K562 (cell line): Measurements from ENCODE around the gene AGR2. TPM values are rescaled to one million over a fixed set of nuclear protein-coding genes. Genes with fewer than 3 reads are reported as not detected.

ENCODE experiments used
- ATAC-seq: fragments of 200-7000 bp; cut with Tn5 transposase; 3 replicates; pipeline ENCODE4 v1.9.1; 2020; ENCODE audit warnings: moderate library complexity
- BruUV-seq: library from RNA; stranded (reverse); fragments of 400-500 nt; replicated peaks from 2 replicates; lab custom pipeline; 2021; lab: Mats Ljungman, UMichigan
- CTCF ChIA-PET: fragments of 300-600 bp; formaldehyde crosslinking; extraction: SDS; loops from one replicate; lab custom pipeline; 2021; ENCODE audit warnings: low intra/inter-chr PET ratio; lab: Yijun Ruan, JAX
- POLR2A ChIA-PET: fragments of 300-600, 350-650 bp; sonication (Branson Sonifier 250); formaldehyde crosslinking; extraction: SDS; loops from one replicate; lab custom pipeline; 2021; ENCODE audit warnings: antibody characterized with exemption, inconsistent platforms; lab: Yijun Ruan, JAX
- DNase-seq, 4 experiments: peaks; one replicate each; pipeline versions ENCODE4 v3.0.0 to v3.0.0-alpha.2; 2011 to 2018; ENCODE audit warnings: low spot score in 3 of 4, mixed read lengths in 3 of 4; ENCODE audit errors: extremely low read depth in 1 of 4
- FAIRE-seq: peaks from 2 replicates; lab custom pipeline; 2011; peaks lifted over from hg19 to GRCh38; lab: Jason Lieb, UNC
- H2AFZ ChIP-seq: 2 replicates; pipeline ENCODE4 v1.6.0; 2011; ENCODE audit warnings: low read depth, low read length, control low read depth, inconsistent platforms
- H3K27ac ChIP-seq: fragments of 200-600 bp; 3 replicates; pipeline ENCODE4 v1.8.0; 2011; ENCODE audit warnings: low read depth, mild to moderate bottlenecking, control low read depth, inconsistent platforms, low read length, moderate library complexity, mixed read lengths; ENCODE audit errors: extremely low read depth
- H3K27me3 ChIP-seq, 2 experiments: fragments of 300-600 bp in 1 of 2; 2 replicates in 1 of 2; 3 replicates in 1 of 2; pipeline versions ENCODE4 v1.6.0 to v1.8.0; 2011; ENCODE audit warnings: inconsistent platforms in 2 of 2, low read length in 2 of 2, mild to moderate bottlenecking in 1 of 2, mixed read lengths in 1 of 2, moderate library complexity in 1 of 2; ENCODE audit not compliant: control insufficient read depth in 2 of 2, insufficient read depth in 2 of 2
- H3K36me3 ChIP-seq: fragments of 300-600 bp; 3 replicates; pipeline ENCODE4 v1.8.0; 2011; ENCODE audit warnings: mild to moderate bottlenecking, low read length, inconsistent platforms; ENCODE audit not compliant: control insufficient read depth, insufficient read depth
- H3K4me1 ChIP-seq, 2 experiments: fragments of 200-600 bp in 1 of 2; replicated peaks in 1 of 2; 2 replicates in 1 of 2; 3 replicates in 1 of 2; pipeline versions ENCODE4 v1.5.1 to v1.8.0; 2011; ENCODE audit warnings: inconsistent platforms in 2 of 2, low read length in 2 of 2, mild to moderate bottlenecking in 1 of 2, mixed read lengths in 1 of 2, moderate library complexity in 1 of 2; ENCODE audit not compliant: control insufficient read depth in 2 of 2, insufficient read depth in 2 of 2
- H3K4me2 ChIP-seq: 2 replicates; pipeline ENCODE4 v1.6.1; 2011; ENCODE audit warnings: low read length, control low read depth, inconsistent platforms, mixed read lengths; ENCODE audit not compliant: insufficient read depth
- H3K4me3 ChIP-seq: fragments of 200-600 bp; sonication (generic), shearing (Covaris generic); 2 replicates; pipeline ENCODE4 v1.5.1; 2016; ENCODE audit warnings: control low read depth, inconsistent platforms
- H3K79me2 ChIP-seq: fragments of 200-600 bp; 3 replicates; pipeline ENCODE4 v1.8.0; 2011; ENCODE audit warnings: low read length, inconsistent platforms; ENCODE audit not compliant: control insufficient read depth, insufficient read depth
- H3K9ac ChIP-seq, 2 experiments: 2 replicates each; pipeline versions ENCODE4 v1.6.0 to v1.6.1; 2011; ENCODE audit warnings: low read depth in 2 of 2, low read length in 2 of 2, control low read depth in 1 of 2, inconsistent platforms in 1 of 2, mild to moderate bottlenecking in 1 of 2, mixed read lengths in 1 of 2; ENCODE audit not compliant: insufficient read depth in 1 of 2
- H3K9me1 ChIP-seq: one replicate; pipeline ENCODE4 v1.6.0; 2011; ENCODE audit warnings: inconsistent platforms, mild to moderate bottlenecking, low read length, moderate library complexity; ENCODE audit not compliant: control insufficient read depth, insufficient read depth
- H3K9me3 ChIP-seq: replicated peaks from 2 replicates; pipeline ENCODE4 v1.5.1; 2011; ENCODE audit warnings: low read depth, low read length, inconsistent platforms; ENCODE audit not compliant: control insufficient read depth, insufficient read depth
- H4K20me1 ChIP-seq: replicated peaks from 2 replicates; pipeline ENCODE4 v1.6.1; 2011; ENCODE audit warnings: low read length, inconsistent platforms, mixed read lengths; ENCODE audit not compliant: control insufficient read depth, insufficient read depth
- SMARCA5 ChIP-seq: fragments of 450-650 bp; IDR thresholded peaks from 2 replicates; pipeline ENCODE4 v1.6.1; 2016
- ZNF175 ChIP-seq: fragments of 200-800 bp; sonication (Bioruptor generic); IDR thresholded peaks from 2 replicates; pipeline ENCODE4 v1.6.1; 2016; ENCODE audit warnings: low read depth, mild to moderate bottlenecking, missing genetic modification characterization, missing compliant biosample characterization
- WGBS: fragments of 100-300 bp; shearing (Covaris generic); methylation state at CpG from one replicate; pipeline ENCODE4 v1.1.6; 2016; ENCODE audit warnings: low coverage, mixed read lengths; ENCODE audit not compliant: insufficient coverage; ENCODE audit errors: missing lambda C conversion rate; 5-methylcytosine and 5-hydroxymethylcytosine counted together
- in situ Hi-C: fragments of 300-500 bp; cut with MboI; formaldehyde crosslinking; loops from 4 replicates; pipeline ENCODE4 v1.15.0; 2018; ENCODE audit warnings: inconsistent platforms, mixed read lengths
- intact Hi-C: fragments of 100-400 bp; cut with micrococcal nuclease; formaldehyde crosslinking; loops from 2 replicates; pipeline ENCODE4 v1.14.2; 2022
- polyA plus RNA-seq, 8 experiments: library from polyadenylated mRNA; depleted of rRNA in 4 of 8; stranded (reverse) in 5 of 8; unstranded in 3 of 8; fragments of >200 nt; fragmentation: Nextera tagmentation in 2 of 8; fragmentation: Illumina TruSeq in 1 of 8; extraction: Ambion mirVana in 2 of 8; extraction: Trizol in 1 of 8; gene quantifications; 2 replicates each; pipeline versions ENCODE4 v1.2.1 to v1.2.3, GENCODE V29; 2011 to 2014; ENCODE audit warnings: inconsistent platforms in 1 of 8, missing spikeins in 1 of 8
- total RNA-seq, 7 experiments: library from RNA; depleted of rRNA in 6 of 7; stranded (reverse); fragments of >200 nt in 6 of 7; fragmentation: Illumina TruSeq in 2 of 7; extraction: Trizol in 2 of 7; gene quantifications; 2 replicates each; pipeline versions ENCODE4 v1.2.1 to v1.2.3, GENCODE V29; 2011 to 2021; ENCODE audit warnings: low replicate concordance in 1 of 7
- TF ChIP-seq, protein P1 (sequence below): fragments of 450-650 bp; IDR thresholded peaks from 2 replicates; pipeline ENCODE4 v1.6.1; 2016; ENCODE audit warnings: low read depth
- TF ChIP-seq, protein P2 (sequence below): fragments of 450-650 bp; formaldehyde crosslinking; IDR thresholded peaks from 2 replicates; pipeline ENCODE4 v1.4.0; 2020; ENCODE audit warnings: mild to moderate bottlenecking, moderate library complexity

AGR2 gene
- total and polyA plus RNA-seq, 9 of the 15 experiments (the other 6 are each of a cell fraction or from before 2014, with no cell fraction given), result 0.66 TPM; not detected in 8

GRCh38 chr7:16803125-16803524 lies 1.7 kb downstream of the AGR2 start:
- POLR2A ChIA-PET, result interaction anchor here (1.5 kb wide), 1 partner anchor 8 kb away, joined by 6 read pairs; no protein-coding TSS in a partner anchor
- no peak for TF ChIP-seq SMARCA5
- TF ChIP-seq, protein P1, sequence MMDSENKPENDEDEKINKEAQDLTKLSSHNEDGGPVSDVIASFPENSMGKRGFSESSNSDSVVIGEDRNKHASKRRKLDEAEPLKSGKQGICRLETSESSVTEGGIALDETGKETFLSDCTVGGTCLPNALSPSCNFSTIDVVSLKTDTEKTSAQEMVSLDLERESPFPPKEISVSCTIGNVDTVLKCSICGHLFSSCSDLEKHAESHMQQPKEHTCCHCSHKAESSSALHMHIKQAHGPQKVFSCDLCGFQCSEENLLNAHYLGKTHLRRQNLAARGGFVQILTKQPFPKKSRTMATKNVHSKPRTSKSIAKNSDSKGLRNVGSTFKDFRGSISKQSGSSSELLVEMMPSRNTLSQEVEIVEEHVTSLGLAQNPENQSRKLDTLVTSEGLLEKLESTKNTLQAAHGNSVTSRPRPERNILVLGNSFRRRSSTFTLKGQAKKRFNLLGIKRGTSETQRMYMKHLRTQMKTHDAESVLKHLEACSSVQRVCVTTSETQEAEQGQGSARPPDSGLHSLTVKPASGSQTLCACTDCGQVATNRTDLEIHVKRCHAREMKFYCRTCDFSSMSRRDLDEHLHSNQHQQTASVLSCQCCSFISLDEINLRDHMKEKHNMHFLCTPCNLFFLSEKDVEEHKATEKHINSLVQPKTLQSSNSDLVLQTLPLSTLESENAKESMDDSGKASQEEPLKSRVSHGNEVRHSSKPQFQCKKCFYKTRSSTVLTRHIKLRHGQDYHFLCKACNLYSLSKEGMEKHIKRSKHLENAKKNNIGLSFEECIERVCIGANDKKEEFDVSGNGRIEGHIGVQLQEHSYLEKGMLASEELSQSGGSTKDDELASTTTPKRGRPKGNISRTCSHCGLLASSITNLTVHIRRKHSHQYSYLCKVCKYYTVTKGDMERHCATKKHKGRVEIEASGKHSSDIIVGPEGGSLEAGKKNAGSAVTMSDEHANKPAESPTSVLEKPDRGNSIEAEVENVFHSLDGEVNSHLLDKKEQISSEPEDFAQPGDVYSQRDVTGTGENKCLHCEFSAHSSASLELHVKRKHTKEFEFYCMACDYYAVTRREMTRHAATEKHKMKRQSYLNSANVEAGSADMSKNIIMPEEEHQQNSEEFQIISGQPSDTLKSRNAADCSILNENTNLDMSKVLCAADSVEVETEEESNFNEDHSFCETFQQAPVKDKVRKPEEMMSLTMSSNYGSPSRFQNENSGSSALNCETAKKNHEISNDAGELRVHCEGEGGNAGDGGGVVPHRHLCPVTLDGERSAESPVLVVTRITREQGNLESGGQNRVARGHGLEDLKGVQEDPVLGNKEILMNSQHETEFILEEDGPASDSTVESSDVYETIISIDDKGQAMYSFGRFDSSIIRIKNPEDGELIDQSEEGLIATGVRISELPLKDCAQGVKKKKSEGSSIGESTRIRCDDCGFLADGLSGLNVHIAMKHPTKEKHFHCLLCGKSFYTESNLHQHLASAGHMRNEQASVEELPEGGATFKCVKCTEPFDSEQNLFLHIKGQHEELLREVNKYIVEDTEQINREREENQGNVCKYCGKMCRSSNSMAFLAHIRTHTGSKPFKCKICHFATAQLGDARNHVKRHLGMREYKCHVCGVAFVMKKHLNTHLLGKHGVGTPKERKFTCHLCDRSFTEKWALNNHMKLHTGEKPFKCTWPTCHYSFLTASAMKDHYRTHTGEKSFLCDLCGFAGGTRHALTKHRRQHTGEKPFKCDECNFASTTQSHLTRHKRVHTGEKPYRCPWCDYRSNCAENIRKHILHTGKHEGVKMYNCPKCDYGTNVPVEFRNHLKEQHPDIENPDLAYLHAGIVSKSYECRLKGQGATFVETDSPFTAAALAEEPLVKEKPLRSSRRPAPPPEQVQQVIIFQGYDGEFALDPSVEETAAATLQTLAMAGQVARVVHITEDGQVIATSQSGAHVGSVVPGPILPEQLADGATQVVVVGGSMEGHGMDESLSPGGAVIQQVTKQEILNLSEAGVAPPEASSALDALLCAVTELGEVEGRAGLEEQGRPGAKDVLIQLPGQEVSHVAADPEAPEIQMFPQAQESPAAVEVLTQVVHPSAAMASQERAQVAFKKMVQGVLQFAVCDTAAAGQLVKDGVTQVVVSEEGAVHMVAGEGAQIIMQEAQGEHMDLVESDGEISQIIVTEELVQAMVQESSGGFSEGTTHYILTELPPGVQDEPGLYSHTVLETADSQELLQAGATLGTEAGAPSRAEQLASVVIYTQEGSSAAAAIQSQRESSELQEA, result no peak
- no peak for TF ChIP-seq ZNF175 (CRISPR knock-in tag)
- TF ChIP-seq, protein P2, sequence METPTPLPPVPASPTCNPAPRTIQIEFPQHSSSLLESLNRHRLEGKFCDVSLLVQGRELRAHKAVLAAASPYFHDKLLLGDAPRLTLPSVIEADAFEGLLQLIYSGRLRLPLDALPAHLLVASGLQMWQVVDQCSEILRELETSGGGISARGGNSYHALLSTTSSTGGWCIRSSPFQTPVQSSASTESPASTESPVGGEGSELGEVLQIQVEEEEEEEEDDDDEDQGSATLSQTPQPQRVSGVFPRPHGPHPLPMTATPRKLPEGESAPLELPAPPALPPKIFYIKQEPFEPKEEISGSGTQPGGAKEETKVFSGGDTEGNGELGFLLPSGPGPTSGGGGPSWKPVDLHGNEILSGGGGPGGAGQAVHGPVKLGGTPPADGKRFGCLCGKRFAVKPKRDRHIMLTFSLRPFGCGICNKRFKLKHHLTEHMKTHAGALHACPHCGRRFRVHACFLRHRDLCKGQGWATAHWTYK (CRISPR knock-in tag), result no peak

More at GRCh38 chr7:16803125-16803524, 1.7 kb downstream of the AGR2 start:
- BruUV-seq, result no TSS peak
- DNase-seq (no peak), ATAC-seq (no peak), FAIRE-seq (no peak)
- in situ Hi-C loops, result no loop called here
- no peak overlapping the region for H3K4me3 ChIP-seq
- no peak overlapping the region for H3K4me2 ChIP-seq
- intact Hi-C loops, result loop anchor here (5.0 kb wide), 1 partner anchor 106 kb away; no protein-coding TSS in a partner anchor
- H3K9ac ChIP-seq, result no peak overlapping the region
- CTCF ChIA-PET, result no interaction called here
- H3K27me3 ChIP-seq, result peaks cover 0 to 8% of the 10 kb centered on the region in 2 experiments; a peak in 3 of 5 replicates
- H2AFZ ChIP-seq, result no peak overlapping the region
- no peaks in the 10 kb centered on the region for H4K20me1 ChIP-seq
- 7% methylated on average over 4 of the region's 4 CpGs for WGBS
- no peaks in the 10 kb centered on the region for H3K9me3 ChIP-seq
- H3K4me1 ChIP-seq, result peaks cover 0 to 3% of the 10 kb centered on the region in 2 experiments; a peak in 1 of 5 replicates
- no peaks in the 10 kb centered on the region for H3K9me1 ChIP-seq
- H3K36me3 ChIP-seq, result no peaks in the 10 kb centered on the region
- H3K27ac ChIP-seq, result no peak overlapping the region
- no peaks in the 10 kb centered on the region for H3K79me2 ChIP-seq
